ENCODE data around the gene ZNF277. TPM values are rescaled to one million over a fixed set of nuclear protein-coding genes. Genes with fewer than 3 reads are reported as not detected.

Gene ZNF277
- total RNA-seq, 1 experiment from 2014 or later, result 23.3 TPM

GRCh38 chr7:112211348-112211907, 4.9 kb downstream of the ZNF277 start:
- TF ChIP-seq CTCF (conservative IDR thresholded peaks at IDR 0.05), result no peak
- no peak for TF ChIP-seq EZH2 (IDR thresholded peaks at IDR 0.05; ENCODE audit: low read depth)
- no peak for DNase-seq
- BruUV-seq (replicated peaks), result no TSS peak
- H3K9me3 ChIP-seq (ENCODE audit: insufficient read depth, low read depth), result no peaks in the 10 kb centered on the region; the same call in 1 of the 2 replicates
- H2AFZ ChIP-seq, result no peak overlapping the region
- intact Hi-C loops (cut with micrococcal nuclease; ENCODE audit: unreplicated experiment), result no loop called here
- peaks cover 50% of the 10 kb centered on the region for H3K79me2 ChIP-seq (ENCODE audit: low read depth)
- POLR2A ChIA-PET (ENCODE audit: unreplicated experiment), result no interaction called here
- H3F3A ChIP-seq (ENCODE audit: insufficient read depth, low read depth), result no peaks in the 10 kb centered on the region
- H3K4me3 ChIP-seq, result no peak overlapping the region
- no peak overlapping the region for H3K27ac ChIP-seq
- no peaks in the 10 kb centered on the region for H3K36me3 ChIP-seq (ENCODE audit: low read depth)
- H4K20me1 ChIP-seq (ENCODE audit: insufficient read depth), result no peaks in the 10 kb centered on the region
- no peaks in the 10 kb centered on the region for H3K27me3 ChIP-seq (ENCODE audit: insufficient read depth, low read depth)
- CTCF ChIA-PET, result no interaction called here
- peaks cover 10% of the 10 kb centered on the region for H3K4me1 ChIP-seq (replicated peaks; ENCODE audit: insufficient read depth)
- H3K9me2 ChIP-seq (ENCODE audit: insufficient read depth), result no peaks in the 10 kb centered on the region
- H3K4me2 ChIP-seq, result no peak overlapping the region

- H3K36me3 ChIP-seq (ENCODE audit: low read depth), result no peaks in the 10 kb centered on the region
- H3K9me3 ChIP-seq (ENCODE audit: insufficient read depth, low read depth), result no peaks in the 10 kb centered on the region; the same call in 1 of the 2 replicates
- H3K4me1 ChIP-seq (replicated peaks; ENCODE audit: insufficient read depth), result peaks cover 7% of the 10 kb centered on the region
- H3F3A ChIP-seq (ENCODE audit: insufficient read depth, low read depth), result no peaks in the 10 kb centered on the region
- no peak overlapping the region for H3K4me3 ChIP-seq
- CTCF ChIA-PET, result no interaction called here
- no peak overlapping the region for H3K4me2 ChIP-seq
- H4K20me1 ChIP-seq (ENCODE audit: insufficient read depth), result no peaks in the 10 kb centered on the region
- DNase-seq, result no peak
- BruUV-seq (replicated peaks), result no TSS peak
- H3K27me3 ChIP-seq (ENCODE audit: insufficient read depth, low read depth), result no peaks in the 10 kb centered on the region
- H3K9me2 ChIP-seq (ENCODE audit: insufficient read depth), result no peaks in the 10 kb centered on the region
- POLR2A ChIA-PET (ENCODE audit: unreplicated experiment), result no interaction called here
- no peak overlapping the region for H3K27ac ChIP-seq
- intact Hi-C loops (cut with micrococcal nuclease; ENCODE audit: unreplicated experiment), result no loop called here
- no peak for TF ChIP-seq EZH2 (IDR thresholded peaks at IDR 0.05; ENCODE audit: low read depth)
- no peak for TF ChIP-seq CTCF (conservative IDR thresholded peaks at IDR 0.05)
- H3K79me2 ChIP-seq (ENCODE audit: low read depth), result peaks cover 41% of the 10 kb centered on the region
- no peak overlapping the region for H2AFZ ChIP-seq
These were observed 6.1 kb downstream of the ZNF277 start for GRCh38 chr7:112212571-112212970.

GRCh38 chr7:112213735-112214134, 7.2 kb downstream of the ZNF277 start:
- ChIA-PET CTCF (no interaction called here), POLR2A (ENCODE audit: unreplicated experiment) (no interaction called here)
- Histone ChIP-seq H3K4me3 (no peak overlapping the region), H3K9me2 (ENCODE audit: insufficient read depth) (no peaks in the 10 kb centered on the region), H3K79me2 (ENCODE audit: low read depth) (peaks cover 34% of the 10 kb centered on the region), H3K4me2 (no peak overlapping the region), H3F3A (ENCODE audit: insufficient read depth, low read depth) (no peaks in the 10 kb centered on the region), H4K20me1 (ENCODE audit: insufficient read depth) (no peaks in the 10 kb centered on the region), H2AFZ (no peak overlapping the region), H3K9me3 (ENCODE audit: insufficient read depth, low read depth) (no peaks in the 10 kb centered on the region; the same call in 1 of the 2 replicates), H3K27me3 (ENCODE audit: insufficient read depth, low read depth) (no peaks in the 10 kb centered on the region), H3K4me1 (replicated peaks; ENCODE audit: insufficient read depth) (no peaks in the 10 kb centered on the region), H3K36me3 (ENCODE audit: low read depth) (no peaks in the 10 kb centered on the region), H3K27ac (no peak overlapping the region)
- no TSS peak for BruUV-seq (replicated peaks)
- TF ChIP-seq CTCF (conservative IDR thresholded peaks at IDR 0.05) (no peak), EZH2 (IDR thresholded peaks at IDR 0.05; ENCODE audit: low read depth) (no peak)
- no peak for DNase-seq
- intact Hi-C loops (cut with micrococcal nuclease; ENCODE audit: unreplicated experiment), result no loop called here
